ENCODE data around the gene MARCHF3. TPM values are rescaled to one million over a fixed set of nuclear protein-coding genes. Genes with fewer than 3 reads are reported as not detected.
"Not testable (repeated sequence)": the region's sequence is repeated elsewhere in the genome, so short reads cannot be mapped to it uniquely, and the experiment has no call there.

The MARCHF3 gene
- total RNA-seq, 2 experiments from 2014 or later = 1.1 to 1.5 TPM

DNA sequence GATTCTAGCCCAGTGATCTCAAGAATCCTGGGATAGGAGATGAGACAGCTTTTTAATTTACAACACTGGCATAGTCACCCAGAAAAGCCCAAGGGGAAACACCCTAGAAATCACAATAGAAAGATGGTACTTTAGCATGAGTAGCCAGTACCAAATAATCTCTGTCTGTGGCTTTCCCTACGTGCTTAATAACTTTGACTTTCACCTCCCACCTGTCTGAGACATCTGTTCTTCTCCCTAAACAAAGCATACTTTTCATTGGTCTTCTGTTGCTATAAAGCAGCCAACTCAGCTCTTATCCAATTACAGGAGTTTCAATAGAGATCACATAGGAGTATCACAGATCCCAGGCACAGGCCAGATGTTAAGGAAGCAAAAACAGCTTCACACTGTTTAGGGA lies 10.4 kb downstream of the MARCHF3 start:
- no peaks in the 10 kb centered on the region for H3K27me3 Mint-ChIP-seq
- ChIA-PET POLR2A (no interaction called here), CTCF (interaction anchor here (1.0 to 1.6 kb wide), 4 partner anchors 9 to 335 kb away, joined by 3 to 5 read pairs (median 3); no protein-coding TSS in a partner anchor)
- no peak overlapping the region for H3K4me3 Mint-ChIP-seq
- H3K36me3 Mint-ChIP-seq (ENCODE audit: low read depth) = peaks cover 2% of the 10 kb centered on the region
- H3K4me1 Mint-ChIP-seq = no peaks in the 10 kb centered on the region
- no peak overlapping the region for H3K27ac Mint-ChIP-seq
- no peak for DNase-seq
- H3K9me3 Mint-ChIP-seq = no peaks in the 10 kb centered on the region

DNA sequence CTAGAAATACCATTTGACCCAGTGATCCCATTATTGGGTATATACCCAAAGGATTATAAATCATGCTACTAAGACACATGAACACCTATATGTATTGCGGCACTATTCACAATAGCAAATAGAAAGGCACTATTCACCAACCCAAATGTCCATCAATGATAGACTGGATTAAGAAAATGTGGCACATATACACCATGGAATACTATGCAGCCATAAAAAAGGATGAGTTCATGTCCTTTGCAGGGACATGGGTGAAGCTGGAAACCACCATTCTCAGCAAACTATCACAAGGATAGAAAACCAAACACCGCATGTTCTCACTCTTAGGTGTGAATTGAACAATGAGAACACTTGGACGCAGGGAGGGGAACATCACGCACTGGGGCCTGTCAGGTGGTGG lies 13.6 kb downstream of the MARCHF3 start:
- H3K27me3 Mint-ChIP-seq; H3K4me1 Mint-ChIP-seq; POLR2A ChIA-PET; H3K9me3 Mint-ChIP-seq; CTCF ChIA-PET; DNase-seq; H3K4me3 Mint-ChIP-seq; H3K27ac Mint-ChIP-seq; H3K36me3 Mint-ChIP-seq (ENCODE audit: low read depth): not testable (repeated sequence)

DNA sequence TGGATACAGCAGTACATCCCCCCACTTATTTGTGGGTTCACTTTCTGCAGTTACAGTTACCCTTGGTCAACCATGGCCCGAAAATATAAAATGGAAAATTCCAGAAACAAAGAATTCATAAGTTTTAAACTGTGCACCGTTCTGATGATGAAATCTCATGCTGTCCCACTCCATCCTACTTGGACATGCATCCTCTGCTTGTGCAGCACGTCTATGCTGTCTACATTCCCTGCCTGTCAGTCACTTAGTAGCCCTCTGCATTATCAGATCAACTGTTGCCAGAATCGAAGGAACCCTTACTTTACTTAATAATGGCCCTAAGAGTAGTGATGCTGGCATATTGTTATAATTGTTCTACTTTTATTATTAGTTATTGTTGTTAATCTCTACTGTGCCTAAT lies 14.6 kb downstream of the MARCHF3 start:
- peaks cover 5% of the 10 kb centered on the region for H3K4me1 Mint-ChIP-seq

DNA sequence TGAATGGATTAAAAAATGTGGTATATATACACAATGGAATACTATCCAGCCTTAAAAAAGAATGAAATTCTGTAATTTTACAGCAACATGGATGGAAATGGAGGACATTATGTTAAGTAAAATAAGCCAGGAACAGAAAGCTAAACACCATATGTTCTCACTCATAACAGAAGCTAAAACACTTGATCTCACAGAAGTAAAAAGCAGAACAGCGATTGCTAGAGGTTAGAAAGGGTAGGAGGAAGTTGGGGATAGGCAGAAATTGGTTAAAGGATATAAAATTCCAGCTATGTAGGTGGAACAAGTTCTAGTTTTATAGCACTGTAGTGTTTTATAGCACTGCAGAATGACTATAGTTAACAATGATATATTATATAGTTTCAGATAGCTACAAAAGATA lies 15.8 kb downstream of the MARCHF3 start:
- peaks cover 5% of the 10 kb centered on the region for H3K4me1 Mint-ChIP-seq
- POLR2A ChIA-PET = no interaction called here
- no peak for DNase-seq
- H3K27ac Mint-ChIP-seq = no peak overlapping the region
- CTCF ChIA-PET = interaction anchor here (0.9 to 1.6 kb wide), 2 partner anchors 10 to 12 kb away, joined by 3 to 5 read pairs; no protein-coding TSS in a partner anchor
- H3K36me3 Mint-ChIP-seq (ENCODE audit: low read depth) = peaks cover 2% of the 10 kb centered on the region
- H3K4me3 Mint-ChIP-seq = no peak overlapping the region
- H3K9me3 Mint-ChIP-seq = no peaks in the 10 kb centered on the region
- no peaks in the 10 kb centered on the region for H3K27me3 Mint-ChIP-seq

More for the DNA sequence above, 14.6 kb downstream of the MARCHF3 start:
- no peaks in the 10 kb centered on the region for H3K9me3 Mint-ChIP-seq
- DNase-seq = no peak
- no peak overlapping the region for H3K4me3 Mint-ChIP-seq
- POLR2A ChIA-PET = no interaction called here
- peaks cover 2% of the 10 kb centered on the region for H3K36me3 Mint-ChIP-seq (ENCODE audit: low read depth)
- no peak overlapping the region for H3K27ac Mint-ChIP-seq
- CTCF ChIA-PET = no interaction called here
- no peaks in the 10 kb centered on the region for H3K27me3 Mint-ChIP-seq

DNA sequence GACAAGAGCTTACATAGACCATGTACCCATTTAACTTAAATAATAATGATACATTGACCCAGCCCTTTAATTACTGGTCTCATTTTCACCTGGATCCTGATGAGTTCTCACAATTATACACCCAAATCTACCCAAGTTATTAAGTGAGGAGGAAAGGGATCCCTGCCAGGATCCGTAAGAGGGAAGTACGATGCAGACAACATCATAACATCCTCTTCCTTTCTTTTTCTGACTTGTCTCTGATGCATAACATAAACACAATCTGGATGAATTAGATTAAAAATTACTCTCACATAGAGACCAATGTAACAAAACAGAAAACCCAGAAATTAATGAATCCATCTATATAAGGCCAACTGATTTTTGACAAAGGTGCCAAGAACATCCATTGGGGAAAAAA lies 17.0 kb downstream of the MARCHF3 start:
- H3K9me3 Mint-ChIP-seq = no peaks in the 10 kb centered on the region
- H3K27me3 Mint-ChIP-seq = no peaks in the 10 kb centered on the region
- H3K4me3 Mint-ChIP-seq = no peak overlapping the region
- no peak overlapping the region for H3K27ac Mint-ChIP-seq
- ChIA-PET POLR2A (no interaction called here), CTCF (no interaction called here)
- peaks cover 5% of the 10 kb centered on the region for H3K4me1 Mint-ChIP-seq
- no peak for DNase-seq
- H3K36me3 Mint-ChIP-seq (ENCODE audit: low read depth) = peaks cover 2% of the 10 kb centered on the region

DNA sequence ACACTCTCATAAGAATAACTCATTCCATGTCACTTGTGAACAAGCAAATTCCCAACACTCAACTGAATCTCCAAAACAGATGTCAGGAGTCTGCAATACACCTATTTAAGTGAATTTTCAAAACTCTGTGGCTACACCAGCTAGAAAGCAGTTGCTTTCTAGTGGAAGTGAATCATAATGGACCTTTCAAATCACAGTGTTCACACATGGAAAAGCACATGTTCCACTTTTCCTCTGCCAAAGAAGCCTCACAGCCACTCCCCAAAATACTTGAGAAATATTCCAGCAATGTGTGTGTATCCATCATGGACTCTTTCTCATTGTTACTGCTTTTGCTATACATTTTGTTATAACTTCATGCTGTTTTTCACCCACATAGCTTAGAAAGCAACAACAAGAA lies 17.4 kb downstream of the MARCHF3 start:
- ChIA-PET CTCF (no interaction called here), POLR2A (no interaction called here)
- H3K36me3 Mint-ChIP-seq (ENCODE audit: low read depth) = peaks cover 2% of the 10 kb centered on the region
- no peaks in the 10 kb centered on the region for H3K9me3 Mint-ChIP-seq
- H3K27ac Mint-ChIP-seq = no peak overlapping the region
- DNase-seq = no peak
- H3K4me1 Mint-ChIP-seq = peaks cover 5% of the 10 kb centered on the region
- H3K4me3 Mint-ChIP-seq = no peak overlapping the region
- H3K27me3 Mint-ChIP-seq = no peaks in the 10 kb centered on the region

DNA sequence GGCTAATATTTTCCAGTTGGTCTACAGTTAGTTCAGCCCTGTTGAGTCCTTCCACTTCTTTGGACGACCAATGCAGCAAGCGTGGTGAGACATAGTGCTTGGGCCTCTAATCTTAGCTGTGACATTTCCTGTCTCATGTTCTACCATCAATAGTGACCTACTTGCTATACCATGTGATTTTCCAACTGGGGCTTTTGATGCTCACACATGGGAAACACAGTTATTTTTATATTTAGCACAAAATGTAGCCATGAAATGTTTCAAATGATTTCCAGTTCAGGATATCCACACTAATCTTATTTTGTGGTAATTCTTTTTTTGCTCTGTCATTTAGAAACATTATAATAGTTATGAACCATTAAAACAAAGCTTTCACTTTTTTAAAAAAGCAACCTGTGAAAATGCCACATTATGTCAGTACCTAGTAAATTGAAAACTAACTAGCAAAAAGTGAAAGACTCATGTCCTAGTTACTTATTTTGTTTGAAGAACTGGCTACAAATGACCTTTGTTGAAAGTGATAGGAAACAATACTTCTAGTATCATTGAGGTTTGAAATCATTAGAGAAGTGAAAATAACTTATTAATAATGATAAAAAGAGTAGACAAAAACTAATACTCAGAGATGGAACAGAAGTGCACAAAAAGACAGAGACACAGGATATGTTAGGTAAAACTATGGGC lies 18.3 kb downstream of the MARCHF3 start:
- no peaks in the 10 kb centered on the region for H3K27me3 Mint-ChIP-seq
- ChIA-PET POLR2A (no interaction called here), CTCF (interaction anchor here (0.8 kb wide), 1 partner anchor 17 kb away, joined by 3 read pairs; no protein-coding TSS in a partner anchor)
- H3K36me3 Mint-ChIP-seq (ENCODE audit: low read depth) = peaks cover 2% of the 10 kb centered on the region
- peaks cover 5% of the 10 kb centered on the region for H3K4me1 Mint-ChIP-seq
- H3K9me3 Mint-ChIP-seq = no peaks in the 10 kb centered on the region
- DNase-seq = no peak
- no peak overlapping the region for H3K27ac Mint-ChIP-seq
- H3K4me3 Mint-ChIP-seq = no peak overlapping the region

DNA sequence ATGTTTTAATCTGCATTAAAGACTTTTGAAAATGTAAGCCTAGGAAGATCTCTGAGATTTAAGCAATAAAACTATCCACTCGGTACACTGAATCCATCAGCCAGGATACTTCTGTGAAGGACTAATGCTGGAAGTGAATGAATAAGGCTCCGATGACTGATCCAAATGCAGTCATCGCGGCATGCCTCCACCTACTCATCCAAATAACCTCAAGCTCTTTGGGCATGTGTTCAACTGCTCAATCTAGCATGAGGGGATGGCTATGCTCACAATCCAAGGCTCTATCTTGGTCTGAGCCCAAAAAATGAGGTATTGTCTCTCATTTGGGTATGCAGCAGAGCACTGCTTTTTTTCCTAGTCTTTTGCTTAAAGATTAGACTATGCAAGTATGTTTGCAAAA lies 19.2 kb downstream of the MARCHF3 start:
- Mint-ChIP-seq H3K27ac (no peak overlapping the region), H3K9me3 (no peaks in the 10 kb centered on the region), H3K4me3 (no peak overlapping the region), H3K4me1 (peaks cover 5% of the 10 kb centered on the region), H3K27me3 (no peaks in the 10 kb centered on the region), H3K36me3 (ENCODE audit: low read depth) (no peaks in the 10 kb centered on the region)
- ChIA-PET CTCF (interaction anchor here (0.8 kb wide), 1 partner anchor 18 kb away, joined by 3 read pairs; no protein-coding TSS in a partner anchor), POLR2A (no interaction called here)
- DNase-seq = no peak

DNA sequence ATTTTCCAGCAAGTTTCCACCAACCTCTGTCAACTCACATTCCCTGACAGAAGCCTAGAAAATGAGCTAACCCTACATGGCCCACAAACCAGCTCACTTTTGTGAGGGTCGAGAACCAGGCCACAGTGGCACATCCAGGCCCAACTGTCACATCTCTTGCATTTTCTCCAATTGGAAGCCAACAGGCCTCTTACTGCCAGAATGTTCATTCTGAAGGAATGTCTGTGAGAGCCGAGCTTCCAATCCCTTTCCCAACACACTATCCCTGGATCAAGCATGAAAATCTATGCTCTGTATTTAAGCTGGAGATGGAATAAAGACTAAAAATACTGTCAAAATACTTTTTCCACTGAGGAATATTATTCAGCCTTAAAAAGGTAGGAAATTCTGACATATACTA lies 20.0 kb downstream of the MARCHF3 start:
- H3K9me3 Mint-ChIP-seq = no peaks in the 10 kb centered on the region
- ChIA-PET POLR2A (no interaction called here), CTCF (no interaction called here)
- H3K27me3 Mint-ChIP-seq = no peaks in the 10 kb centered on the region
- no peaks in the 10 kb centered on the region for H3K36me3 Mint-ChIP-seq (ENCODE audit: low read depth)
- H3K27ac Mint-ChIP-seq = no peak overlapping the region
- H3K4me1 Mint-ChIP-seq = peaks cover 5% of the 10 kb centered on the region
- DNase-seq = no peak
- no peak overlapping the region for H3K4me3 Mint-ChIP-seq

DNA sequence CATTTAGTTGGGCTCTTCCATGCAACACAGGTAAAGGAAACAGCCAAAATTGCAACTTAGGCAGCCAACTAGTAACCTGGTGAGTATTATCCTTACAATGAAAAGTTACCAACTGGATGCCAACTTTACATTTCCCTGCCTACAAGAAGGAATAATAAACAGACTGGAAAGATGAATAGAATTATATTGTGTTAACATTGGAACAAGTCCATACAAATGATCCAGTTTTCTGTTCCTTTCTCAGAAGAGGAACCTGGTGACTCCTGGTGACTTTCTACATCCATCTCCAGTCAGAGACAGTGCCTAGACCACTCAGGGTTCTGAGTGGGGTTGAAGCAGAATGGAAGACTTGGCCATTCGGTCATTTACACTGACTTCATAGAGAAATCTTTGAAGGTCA lies 20.6 kb downstream of the MARCHF3 start:
- Mint-ChIP-seq H3K27me3 (no peaks in the 10 kb centered on the region), H3K36me3 (ENCODE audit: low read depth) (no peaks in the 10 kb centered on the region), H3K4me3 (no peak overlapping the region), H3K9me3 (no peaks in the 10 kb centered on the region), H3K4me1 (peaks cover 5% of the 10 kb centered on the region), H3K27ac (no peak overlapping the region)
- ChIA-PET POLR2A (no interaction called here), CTCF (no interaction called here)
- DNase-seq = no peak

DNA sequence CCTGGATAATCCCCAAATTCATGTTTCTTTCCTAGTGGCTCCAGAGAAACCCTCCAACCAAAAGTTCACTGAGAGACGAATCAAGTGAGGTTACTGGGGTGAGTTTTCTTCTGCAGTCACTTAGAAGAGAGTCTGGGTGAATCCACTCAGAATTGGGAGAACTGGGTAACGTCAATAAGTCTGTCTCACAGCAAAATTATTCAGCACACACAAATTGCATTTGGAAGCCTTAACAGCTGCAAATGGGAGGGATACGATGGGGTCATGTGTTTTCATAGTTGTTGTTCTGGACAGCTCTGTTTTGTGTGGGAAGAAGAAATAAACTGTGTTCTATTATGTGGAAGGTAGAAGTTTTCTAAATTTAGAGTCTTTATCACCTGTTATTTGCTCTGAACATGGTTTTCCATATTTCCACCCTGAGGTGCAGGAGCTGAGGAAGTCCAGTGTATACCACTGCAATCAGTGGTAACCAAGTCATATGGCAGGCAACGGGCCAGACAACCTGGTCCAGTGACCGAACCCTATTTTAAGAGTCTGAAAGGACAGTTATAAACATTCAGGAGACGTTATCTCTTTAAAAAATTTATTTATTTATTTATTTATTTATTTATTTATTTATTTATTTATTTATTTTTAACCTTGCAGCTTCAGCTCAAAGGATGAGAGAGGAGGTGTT lies 21.9 kb downstream of the MARCHF3 start:
- POLR2A ChIA-PET = no interaction called here

DNA sequence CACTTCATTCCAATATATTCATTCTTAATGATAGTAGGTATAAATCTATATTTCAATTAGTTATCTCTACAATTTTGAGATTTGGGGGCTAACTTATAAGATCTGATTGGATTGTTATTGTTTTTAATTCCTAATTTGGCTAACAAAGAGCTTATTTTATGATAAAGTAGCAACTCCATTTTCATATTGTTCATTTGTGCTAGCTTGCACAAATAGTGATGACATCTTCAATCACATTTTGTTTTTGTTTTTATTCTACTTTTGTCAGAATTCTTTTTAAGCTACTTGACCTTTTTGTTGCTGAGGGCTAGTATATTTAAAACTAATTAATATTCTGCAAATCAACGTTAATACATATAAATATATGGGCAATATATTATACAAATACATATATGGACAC lies 22.8 kb downstream of the MARCHF3 start:
- no peak overlapping the region for H3K27ac Mint-ChIP-seq
- H3K27me3 Mint-ChIP-seq = no peaks in the 10 kb centered on the region
- no peaks in the 10 kb centered on the region for H3K9me3 Mint-ChIP-seq
- H3K36me3 Mint-ChIP-seq (ENCODE audit: low read depth) = no peaks in the 10 kb centered on the region
- ChIA-PET POLR2A (no interaction called here), CTCF (no interaction called here)
- H3K4me1 Mint-ChIP-seq = peaks cover 5% of the 10 kb centered on the region
- DNase-seq = no peak
- H3K4me3 Mint-ChIP-seq = no peak overlapping the region

More for the DNA sequence above, 21.9 kb downstream of the MARCHF3 start:
- peaks cover 5% of the 10 kb centered on the region for H3K4me1 Mint-ChIP-seq
- H3K4me3 Mint-ChIP-seq = no peak overlapping the region
- CTCF ChIA-PET = no interaction called here
- no peaks in the 10 kb centered on the region for H3K27me3 Mint-ChIP-seq
- no peaks in the 10 kb centered on the region for H3K9me3 Mint-ChIP-seq
- H3K36me3 Mint-ChIP-seq (ENCODE audit: low read depth) = no peaks in the 10 kb centered on the region
- H3K27ac Mint-ChIP-seq = no peak overlapping the region
- no peak for DNase-seq

DNA sequence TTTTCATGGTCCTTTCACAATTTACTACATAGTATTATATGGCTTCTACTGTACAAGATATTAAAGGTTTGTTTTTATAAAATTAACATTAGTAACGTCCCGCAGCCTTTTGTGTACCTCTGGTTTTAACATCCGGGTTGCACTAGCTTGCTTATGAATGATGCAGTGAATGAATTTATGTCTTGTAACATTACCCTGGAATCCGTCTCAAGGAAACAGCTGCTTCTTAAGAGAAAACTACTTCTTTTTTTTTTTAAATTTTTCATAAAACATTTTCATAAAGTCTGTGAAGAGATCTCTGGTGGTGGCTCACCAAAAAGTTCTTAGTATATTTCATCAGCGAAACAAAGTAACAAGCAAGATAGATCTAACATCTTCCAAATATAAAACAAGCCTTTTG lies 23.6 kb downstream of the MARCHF3 start:
- ChIA-PET POLR2A (interaction anchor here (0.6 kb wide), 1 partner anchor 42 kb away, joined by 3 read pairs; no protein-coding TSS in a partner anchor), CTCF (interaction anchor here (0.7 kb wide), 1 partner anchor 17 kb away, joined by 3 read pairs; no protein-coding TSS in a partner anchor)
- H3K36me3 Mint-ChIP-seq (ENCODE audit: low read depth) = no peaks in the 10 kb centered on the region

DNA sequence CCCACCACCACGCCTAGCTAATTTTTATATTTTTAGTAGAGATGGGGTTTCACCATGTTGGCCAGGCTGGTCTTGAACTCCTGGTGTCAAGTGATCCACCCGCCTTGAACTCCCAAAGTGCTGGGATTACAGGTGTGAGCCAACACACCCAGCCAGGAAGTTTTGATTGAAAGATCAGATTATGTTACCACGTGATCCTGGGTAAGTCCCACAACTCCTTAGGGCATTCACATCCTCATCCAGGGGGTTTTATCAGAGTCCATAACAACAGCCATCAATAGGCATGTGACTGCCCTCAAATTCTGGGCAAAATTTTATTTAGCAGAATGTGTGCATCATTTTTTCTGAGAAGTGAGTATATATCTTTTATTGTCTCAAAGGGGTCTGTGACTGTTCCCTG lies 25.1 kb downstream of the MARCHF3 start:
- POLR2A ChIA-PET; H3K27ac Mint-ChIP-seq; H3K36me3 Mint-ChIP-seq (ENCODE audit: low read depth); CTCF ChIA-PET; H3K4me1 Mint-ChIP-seq; DNase-seq; H3K4me3 Mint-ChIP-seq; H3K27me3 Mint-ChIP-seq; H3K9me3 Mint-ChIP-seq: not testable (repeated sequence)

More for the DNA sequence above, 23.6 kb downstream of the MARCHF3 start:
- Mint-ChIP-seq H3K27me3 (no peaks in the 10 kb centered on the region), H3K4me1 (peaks cover 2% of the 10 kb centered on the region), H3K4me3 (no peak overlapping the region), H3K27ac (no peak overlapping the region), H3K9me3 (no peaks in the 10 kb centered on the region)
- no peak for DNase-seq

Data from activated CD4-positive, alpha-beta T cell treated with anti-CD3 and anti-CD28 coated beads, Interleukin-2, amount 10 ng/mL, durations not matched to agents 7 days and 5 days (primary cell).